HFF-Myc (cell line): ENCODE data around the gene OR5M11.
"Not testable (repeated sequence)": the region's sequence is repeated elsewhere in the genome, so short reads cannot be mapped to it uniquely, and the experiment has no call there.

ENCODE experiments used
- DNase-seq: peaks from one replicate; pipeline ENCODE4 v3.0.0-alpha.2; 2011; ENCODE audit warnings: low read depth; ENCODE audit errors: extremely low read depth
- H3K4me3 ChIP-seq: replicated peaks from 2 replicates; pipeline ENCODE4 v1.5.1; 2011; ENCODE audit warnings: low read depth, mild to moderate bottlenecking, control low read depth, low read length
- TF ChIP-seq, protein P1 (sequence below): IDR thresholded peaks from 2 replicates; pipeline ENCODE4 v1.5.1; 2012; ENCODE audit warnings: mild to moderate bottlenecking, low read depth, low read length, control low read depth; ENCODE audit errors: missing control alignments

The OR5M11 gene

DNA sequence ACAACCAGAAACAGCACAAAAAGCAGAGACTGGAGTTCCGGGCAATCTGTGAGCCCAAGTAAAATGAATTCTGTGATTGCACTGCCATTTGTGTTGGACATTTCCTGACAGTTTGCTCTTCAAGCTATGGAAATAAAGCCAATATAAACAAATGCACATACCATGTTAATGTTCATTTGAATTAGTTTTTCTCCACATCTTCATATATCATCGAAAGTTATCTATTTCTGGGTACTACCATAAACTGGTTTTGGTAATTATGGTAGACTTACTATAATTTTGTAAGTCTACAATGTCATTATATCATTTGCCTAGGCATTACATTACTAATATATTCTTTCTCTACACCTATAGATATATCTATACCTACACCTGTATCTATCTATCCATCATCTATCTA, at the start of gene OR5M11:
OR5M11 (minus strand) TSS at position 101 of the 400 bp plus-strand sequence; CDS start at position 101, 0 bp downstream.
- DNase-seq, result no peak
- no peak within 1 kb of the TSS for H3K4me3 ChIP-seq
- TF ChIP-seq, protein P1, sequence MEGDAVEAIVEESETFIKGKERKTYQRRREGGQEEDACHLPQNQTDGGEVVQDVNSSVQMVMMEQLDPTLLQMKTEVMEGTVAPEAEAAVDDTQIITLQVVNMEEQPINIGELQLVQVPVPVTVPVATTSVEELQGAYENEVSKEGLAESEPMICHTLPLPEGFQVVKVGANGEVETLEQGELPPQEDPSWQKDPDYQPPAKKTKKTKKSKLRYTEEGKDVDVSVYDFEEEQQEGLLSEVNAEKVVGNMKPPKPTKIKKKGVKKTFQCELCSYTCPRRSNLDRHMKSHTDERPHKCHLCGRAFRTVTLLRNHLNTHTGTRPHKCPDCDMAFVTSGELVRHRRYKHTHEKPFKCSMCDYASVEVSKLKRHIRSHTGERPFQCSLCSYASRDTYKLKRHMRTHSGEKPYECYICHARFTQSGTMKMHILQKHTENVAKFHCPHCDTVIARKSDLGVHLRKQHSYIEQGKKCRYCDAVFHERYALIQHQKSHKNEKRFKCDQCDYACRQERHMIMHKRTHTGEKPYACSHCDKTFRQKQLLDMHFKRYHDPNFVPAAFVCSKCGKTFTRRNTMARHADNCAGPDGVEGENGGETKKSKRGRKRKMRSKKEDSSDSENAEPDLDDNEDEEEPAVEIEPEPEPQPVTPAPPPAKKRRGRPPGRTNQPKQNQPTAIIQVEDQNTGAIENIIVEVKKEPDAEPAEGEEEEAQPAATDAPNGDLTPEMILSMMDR, result no peak

DNA sequence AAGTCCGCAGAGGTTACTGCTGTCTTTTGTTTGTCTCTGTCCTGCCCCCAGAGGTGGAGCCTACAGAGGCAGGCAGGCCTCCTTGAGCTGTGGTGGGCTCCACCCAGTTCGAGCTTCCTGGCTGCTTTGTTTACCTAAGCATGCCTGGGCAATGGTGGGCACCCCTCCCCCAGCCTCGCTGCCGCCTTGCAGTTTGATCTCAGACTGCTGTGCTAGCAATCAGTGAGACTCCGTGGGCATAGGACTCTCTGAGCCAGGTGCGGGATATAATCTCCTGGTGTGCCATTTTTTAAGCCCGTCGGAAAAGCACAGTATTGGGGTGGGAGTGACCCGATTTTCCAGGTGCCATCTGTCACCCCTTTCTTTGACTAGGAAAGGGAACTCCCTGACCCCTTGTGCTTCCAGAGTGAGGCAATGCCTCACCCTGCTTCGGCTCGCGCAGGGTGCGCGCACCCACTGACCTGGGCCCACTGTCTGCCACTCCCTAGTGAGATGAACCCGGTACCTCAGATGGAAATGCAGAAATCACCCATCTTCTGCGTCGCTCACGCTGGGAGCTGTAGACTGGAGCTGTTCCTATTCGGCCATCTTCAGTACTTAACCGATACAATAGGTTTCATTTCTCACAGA, 49.1 kb upstream of the OR5M11 start:
- not testable (repeated sequence) for DNase-seq, H3K4me3 ChIP-seq

DNA sequence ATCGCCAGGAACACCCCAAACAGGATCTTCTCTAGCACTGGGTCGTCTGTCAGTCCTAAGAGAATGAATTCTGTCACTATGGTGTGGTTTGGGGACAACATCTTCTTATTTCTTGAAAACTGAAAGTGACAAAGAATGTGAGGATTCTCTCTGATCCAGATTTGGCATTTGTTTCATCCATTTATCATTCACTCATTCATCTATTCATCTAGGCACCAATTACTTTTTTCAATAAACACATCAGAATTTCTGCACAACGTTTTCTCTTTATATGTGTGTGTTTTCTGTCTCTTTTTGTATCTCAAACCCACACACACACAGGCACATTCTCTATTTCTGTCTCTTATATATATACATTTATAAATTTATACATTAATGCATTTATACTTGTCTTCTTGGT, 34.6 kb upstream of the OR5M11 start, which contains the start of gene OR5M10:
OR5M10 (minus strand) TSS at position 101 of the 400 bp plus-strand sequence; CDS start at position 101, 0 bp downstream.
- H3K4me3 ChIP-seq, result no peak within 1 kb of the TSS
- no peak for DNase-seq
- TF ChIP-seq, protein P1, result no peak

DNA sequence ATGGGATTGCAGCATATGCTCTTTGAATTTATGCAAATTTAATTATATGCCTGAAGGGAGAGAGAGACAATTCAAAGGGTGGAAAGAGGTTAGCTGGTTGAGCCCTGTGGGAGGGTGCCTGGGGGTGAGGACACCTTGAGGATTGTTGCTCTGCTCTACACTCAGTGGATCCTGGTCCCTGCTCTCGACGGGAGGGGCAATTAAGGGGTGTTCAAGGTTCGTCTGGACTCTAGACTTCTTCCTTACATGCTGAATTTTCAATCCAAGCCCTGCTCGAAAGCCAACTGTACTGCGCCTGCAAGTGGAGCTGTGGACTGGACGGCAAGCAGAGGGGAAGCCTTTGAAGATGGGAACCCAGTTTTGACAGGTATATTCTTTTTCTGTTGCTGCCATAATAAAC, 15.5 kb upstream of the OR5M11 start:
- no peak overlapping the region for H3K4me3 ChIP-seq
- DNase-seq, result no peak
- TF ChIP-seq, protein P1, result no peak

DNA sequence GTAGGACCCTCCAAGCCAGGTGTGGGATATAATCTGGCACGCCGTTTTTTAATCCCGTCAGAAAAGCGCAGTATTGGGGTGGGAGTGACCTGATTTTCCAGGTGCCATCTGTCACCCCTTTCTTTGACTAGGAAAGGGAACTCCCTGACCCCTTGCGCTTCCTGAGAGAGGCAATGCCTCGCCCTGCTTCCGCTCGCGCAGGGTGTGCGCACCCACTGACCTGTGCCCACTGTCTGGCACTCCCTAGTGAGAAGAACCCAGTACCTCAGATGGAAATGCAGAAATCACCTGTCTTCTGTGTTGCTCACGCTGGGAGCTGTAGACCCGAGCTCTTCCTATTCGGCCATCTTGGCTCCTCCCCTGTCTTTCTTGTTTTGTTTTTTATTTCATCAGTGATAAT, 11.6 kb upstream of the OR5M11 start:
- not testable (repeated sequence) for DNase-seq, H3K4me3 ChIP-seq

DNA sequence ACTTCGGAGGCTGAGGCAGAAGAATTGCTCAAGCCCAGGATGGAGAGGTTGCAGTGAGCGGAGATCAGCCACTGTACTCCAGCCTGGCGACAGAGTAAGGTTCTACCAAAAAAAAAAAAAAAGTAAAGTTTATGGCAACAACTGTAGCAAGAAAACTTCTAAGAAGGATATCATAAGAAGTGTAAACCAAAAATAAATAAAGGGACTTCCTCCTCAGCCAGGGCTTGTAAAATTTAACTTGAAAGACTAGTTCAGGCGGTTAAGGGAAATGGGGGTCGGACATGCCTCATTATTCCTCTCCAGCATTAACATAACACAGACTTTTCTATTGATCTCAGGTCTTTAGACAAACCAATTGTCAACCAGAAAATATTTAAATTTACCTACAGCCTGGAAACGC, 2.5 kb upstream of the OR5M11 start:
- H3K4me3 ChIP-seq, result no peak overlapping the region
- DNase-seq, result no peak
- TF ChIP-seq, protein P1, result no peak

DNA sequence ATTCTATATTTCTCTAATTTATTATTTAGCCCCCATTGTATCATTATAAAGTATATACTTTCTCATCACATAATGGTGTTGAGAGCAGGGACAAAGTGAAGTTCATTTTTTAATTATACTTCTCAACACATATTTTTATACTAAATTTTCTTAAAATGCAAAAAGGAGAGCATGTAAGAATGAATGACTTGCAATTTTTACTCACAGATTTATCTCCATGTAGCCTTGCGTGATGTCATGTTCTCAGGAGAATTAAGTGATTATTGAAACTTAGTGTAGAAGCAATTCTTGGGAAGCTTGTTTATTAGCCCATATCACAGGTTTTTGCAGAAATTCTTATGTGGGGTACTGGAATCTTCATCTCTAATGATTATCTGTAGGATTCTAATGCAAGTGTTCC, 682 bp upstream of the OR5M11 start:
- H3K4me3 ChIP-seq, result no peak overlapping the region
- no peak for DNase-seq
- TF ChIP-seq, protein P1, result no peak

DNA sequence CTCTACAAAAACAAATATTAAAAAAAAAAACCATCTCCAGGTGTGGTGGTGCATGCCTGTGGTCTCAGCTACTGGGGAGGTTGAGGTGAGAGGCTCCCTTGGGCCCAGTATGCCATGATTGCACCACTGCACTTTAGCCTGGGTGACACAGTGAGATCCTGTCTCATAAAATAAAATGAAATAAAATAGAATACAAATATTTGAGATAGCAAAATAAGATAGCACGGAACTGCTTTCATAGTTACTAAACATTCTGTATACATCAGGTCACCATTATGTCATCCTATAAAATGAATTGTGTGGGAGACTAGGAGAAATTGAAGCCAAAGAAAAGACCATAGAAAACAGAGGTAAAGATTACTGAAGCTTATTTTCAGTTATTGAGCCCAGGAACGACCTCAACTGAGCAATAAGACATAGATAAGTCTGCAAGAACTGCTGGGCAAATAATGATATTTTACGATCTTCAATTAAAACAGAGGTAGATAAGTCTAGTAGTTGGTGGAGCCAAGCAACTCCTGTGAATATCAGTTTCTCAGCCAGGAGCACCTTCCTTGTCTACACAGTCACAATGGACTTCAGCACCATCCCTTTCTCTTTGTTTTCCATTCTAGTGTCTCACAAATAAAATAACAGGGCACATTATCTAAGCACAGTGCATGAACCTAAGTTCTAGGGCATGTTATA, 9.9 kb downstream of the OR5M11 start:
- TF ChIP-seq, protein P1, result no peak
- DNase-seq, result no peak
- H3K4me3 ChIP-seq, result no peak overlapping the region
